WTC11 (cell line): ENCODE measurements around the gene FAM110A. TPM values are rescaled to one million over a fixed set of nuclear protein-coding genes. Genes with fewer than 3 reads are reported as not detected.
"Not testable (repeated sequence)": the region's sequence is repeated elsewhere in the genome, so short reads cannot be mapped to it uniquely, and the experiment has no call there.

Experiments
- ATAC-seq: fragments of 200-7000 bp; cut with Tn5 transposase; 2 replicates; pipeline ENCODE4 v1.10.0; 2021; ENCODE audit warnings: mild to moderate bottlenecking, moderate library complexity
- CTCF ChIA-PET: fragments of 300-600 bp; sonication (Branson Sonifier 250); formaldehyde crosslinking; loops from one replicate; lab custom pipeline; 2021; ENCODE audit warnings: antibody characterized with exemption; lab: Charles Lee
- POLR2A ChIA-PET: fragments of 350-600 bp; sonication (Branson Sonifier 250); formaldehyde crosslinking; loops from one replicate; lab custom pipeline; 2021; ENCODE audit warnings: antibody characterized with exemption; lab: Charles Lee
- DNase-seq: peaks from one replicate; pipeline ENCODE4 v3.0.0; 2021; ENCODE audit warnings: low spot score
- H3K27ac Mint-ChIP-seq: 2 replicates; pipeline ENCODE4 v1.8.0; 2021; ENCODE audit warnings: mixed read lengths
- H3K27me3 Mint-ChIP-seq: 2 replicates; pipeline ENCODE4 v1.8.0; 2021; ENCODE audit warnings: low read depth, mild to moderate bottlenecking, moderate library complexity, mixed read lengths
- H3K36me3 Mint-ChIP-seq: 2 replicates; pipeline ENCODE4 v1.8.0; 2021; ENCODE audit warnings: mixed read lengths
- H3K4me1 Mint-ChIP-seq: 2 replicates; pipeline ENCODE4 v1.8.0; 2022; ENCODE audit warnings: mixed read lengths
- H3K4me3 Mint-ChIP-seq: 2 replicates; pipeline ENCODE4 v1.8.0; 2021; ENCODE audit warnings: mild to moderate bottlenecking, moderate library complexity, mixed read lengths
- H3K9me3 Mint-ChIP-seq: 2 replicates; pipeline ENCODE4 v1.8.0; 2021; ENCODE audit warnings: mixed read lengths
- CBFB ChIP-seq: sonication (generic); formaldehyde crosslinking; IDR thresholded peaks from 2 replicates; pipeline ENCODE4 v1.8.1; 2022; ENCODE audit warnings: mild to moderate bottlenecking, low read depth, missing genetic modification reagents
- ESRRA ChIP-seq: sonication (generic); formaldehyde crosslinking; IDR thresholded peaks from 2 replicates; pipeline ENCODE4 v1.8.1; 2022; ENCODE audit warnings: mild to moderate bottlenecking, missing genetic modification reagents, borderline replicate concordance
- JUN ChIP-seq: sonication (generic); formaldehyde crosslinking; IDR thresholded peaks from 2 replicates; pipeline ENCODE4 v1.8.0; 2023; ENCODE audit warnings: mild to moderate bottlenecking, missing genetic modification reagents
- NR1H2 ChIP-seq: sonication (generic); formaldehyde crosslinking; IDR thresholded peaks from 2 replicates; pipeline ENCODE4 v1.9.0; 2021; ENCODE audit warnings: mild to moderate bottlenecking, moderate library complexity, missing genetic modification reagents
- NR3C1 ChIP-seq: sonication (generic); formaldehyde crosslinking; conservative IDR thresholded peaks from 2 replicates; pipeline ENCODE4 v1.8.1; 2023; ENCODE audit warnings: low read depth, mild to moderate bottlenecking, missing genetic modification reagents
- OVOL2 ChIP-seq: fragments of 250-450 bp; sonication (Bioruptor Pico); IDR thresholded peaks from 2 replicates; pipeline ENCODE4 v1.9.0; 2021; ENCODE audit warnings: mild to moderate bottlenecking, borderline replicate concordance
- RELA ChIP-seq: sonication (generic); formaldehyde crosslinking; IDR thresholded peaks from 2 replicates; pipeline ENCODE4 v1.8.1; 2022; ENCODE audit warnings: missing genetic modification reagents, mild to moderate bottlenecking, borderline replicate concordance
- SMAD3 ChIP-seq: sonication (generic); formaldehyde crosslinking; IDR thresholded peaks from 2 replicates; pipeline ENCODE4 v1.8.0; 2022; ENCODE audit warnings: missing genetic modification reagents, mild to moderate bottlenecking, borderline replicate concordance
- SOX15 ChIP-seq: fragments of 250-450 bp; sonication (Bioruptor Pico); IDR thresholded peaks from 2 replicates; pipeline ENCODE4 v1.9.0; 2021; ENCODE audit warnings: mild to moderate bottlenecking
- TP53 ChIP-seq: sonication (generic); formaldehyde crosslinking; IDR thresholded peaks from 2 replicates; pipeline ENCODE4 v1.8.1; 2023; ENCODE audit warnings: mild to moderate bottlenecking, missing genetic modification reagents
- ZNF263 ChIP-seq: sonication (generic); formaldehyde crosslinking; IDR thresholded peaks from 2 replicates; pipeline ENCODE4 v1.8.1; 2022; ENCODE audit warnings: low read depth, mild to moderate bottlenecking, moderate library complexity, missing genetic modification reagents
- ZNF396 ChIP-seq: fragments of 250-450 bp; sonication (Bioruptor Pico); IDR thresholded peaks from 2 replicates; pipeline ENCODE4 v1.8.0; 2021; ENCODE audit warnings: mild to moderate bottlenecking, moderate library complexity, borderline replicate concordance
- ZNF416 ChIP-seq: fragments of 250-450 bp; sonication (Bioruptor Pico); IDR thresholded peaks from 2 replicates; pipeline ENCODE4 v1.9.0; 2021; ENCODE audit warnings: mild to moderate bottlenecking, inconsistent platforms
- ZNF423 ChIP-seq: fragments of 250-450 bp; sonication (Bioruptor Pico); IDR thresholded peaks from 2 replicates; pipeline ENCODE4 v2.1.2; 2022; ENCODE audit warnings: mild to moderate bottlenecking, moderate library complexity
- ZNF671 ChIP-seq: fragments of 250-450 bp; sonication (Bioruptor Pico); IDR thresholded peaks from 2 replicates; pipeline ENCODE4 v1.8.0; 2021; ENCODE audit warnings: mild to moderate bottlenecking
- total RNA-seq: library from RNA; stranded (reverse); gene quantifications from 3 replicates; pipeline ENCODE4 v1.2.3, GENCODE V29; 2021
- TF ChIP-seq, protein P1 (sequence below): fragments of 250-450 bp; sonication (Bioruptor Pico); IDR thresholded peaks from 2 replicates; pipeline ENCODE4 v1.9.0; 2021; ENCODE audit warnings: mild to moderate bottlenecking
- TF ChIP-seq, protein P2 (sequence below): sonication (generic); formaldehyde crosslinking; IDR thresholded peaks from 2 replicates; pipeline ENCODE4 v1.8.0; 2022; ENCODE audit warnings: mild to moderate bottlenecking, missing genetic modification reagents
- TF ChIP-seq, protein P3 (sequence below): sonication (generic); formaldehyde crosslinking; conservative IDR thresholded peaks from 2 replicates; pipeline ENCODE4 v1.8.1; 2022; ENCODE audit warnings: mild to moderate bottlenecking, missing genetic modification reagents
- TF ChIP-seq, protein P4 (sequence below): sonication (generic); formaldehyde crosslinking; IDR thresholded peaks from 2 replicates; pipeline ENCODE4 v1.8.0; 2022; ENCODE audit warnings: mild to moderate bottlenecking, missing genetic modification reagents

The FAM110A gene
- total RNA-seq, 1 experiment from 2014 or later = 18.8 TPM

DNA sequence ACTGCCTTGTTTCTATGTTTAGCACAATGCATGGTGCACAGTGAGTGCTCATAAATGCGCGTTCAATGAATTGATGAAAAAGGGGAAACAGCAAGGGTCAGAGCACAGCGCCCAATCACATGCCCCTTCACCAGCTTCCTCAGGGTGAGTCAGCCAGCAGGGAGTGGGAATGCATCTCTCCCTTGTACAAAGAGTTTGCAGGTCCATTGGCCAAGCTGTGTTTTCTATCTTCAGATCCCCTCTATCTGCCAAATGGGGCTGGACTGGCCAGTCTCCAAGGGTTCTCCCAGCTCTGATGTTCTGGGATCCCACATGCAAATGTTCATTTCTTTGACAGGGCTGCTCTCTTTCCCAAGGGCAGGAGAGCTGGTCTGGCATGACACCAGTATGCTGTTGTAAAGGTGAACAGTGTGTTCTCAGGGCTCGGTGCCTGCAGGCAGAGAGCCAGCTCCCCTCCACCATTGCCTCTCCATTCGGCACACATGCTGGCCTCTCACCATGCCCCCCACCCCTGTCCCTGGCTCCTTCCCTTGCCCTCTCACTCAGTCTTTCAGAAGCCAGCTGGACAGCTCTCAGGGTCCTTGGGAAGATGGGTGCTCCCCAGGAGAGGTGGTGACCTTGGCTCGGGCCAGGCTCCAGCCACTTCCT lies 57.7 kb downstream of the FAM110A start (continued):
- TF ChIP-seq, protein P1, sequence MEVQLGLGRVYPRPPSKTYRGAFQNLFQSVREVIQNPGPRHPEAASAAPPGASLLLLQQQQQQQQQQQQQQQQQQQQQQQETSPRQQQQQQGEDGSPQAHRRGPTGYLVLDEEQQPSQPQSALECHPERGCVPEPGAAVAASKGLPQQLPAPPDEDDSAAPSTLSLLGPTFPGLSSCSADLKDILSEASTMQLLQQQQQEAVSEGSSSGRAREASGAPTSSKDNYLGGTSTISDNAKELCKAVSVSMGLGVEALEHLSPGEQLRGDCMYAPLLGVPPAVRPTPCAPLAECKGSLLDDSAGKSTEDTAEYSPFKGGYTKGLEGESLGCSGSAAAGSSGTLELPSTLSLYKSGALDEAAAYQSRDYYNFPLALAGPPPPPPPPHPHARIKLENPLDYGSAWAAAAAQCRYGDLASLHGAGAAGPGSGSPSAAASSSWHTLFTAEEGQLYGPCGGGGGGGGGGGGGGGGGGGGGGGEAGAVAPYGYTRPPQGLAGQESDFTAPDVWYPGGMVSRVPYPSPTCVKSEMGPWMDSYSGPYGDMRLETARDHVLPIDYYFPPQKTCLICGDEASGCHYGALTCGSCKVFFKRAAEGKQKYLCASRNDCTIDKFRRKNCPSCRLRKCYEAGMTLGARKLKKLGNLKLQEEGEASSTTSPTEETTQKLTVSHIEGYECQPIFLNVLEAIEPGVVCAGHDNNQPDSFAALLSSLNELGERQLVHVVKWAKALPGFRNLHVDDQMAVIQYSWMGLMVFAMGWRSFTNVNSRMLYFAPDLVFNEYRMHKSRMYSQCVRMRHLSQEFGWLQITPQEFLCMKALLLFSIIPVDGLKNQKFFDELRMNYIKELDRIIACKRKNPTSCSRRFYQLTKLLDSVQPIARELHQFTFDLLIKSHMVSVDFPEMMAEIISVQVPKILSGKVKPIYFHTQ (CRISPR knock-in tag) = no peak
- TF ChIP-seq, protein P2, sequence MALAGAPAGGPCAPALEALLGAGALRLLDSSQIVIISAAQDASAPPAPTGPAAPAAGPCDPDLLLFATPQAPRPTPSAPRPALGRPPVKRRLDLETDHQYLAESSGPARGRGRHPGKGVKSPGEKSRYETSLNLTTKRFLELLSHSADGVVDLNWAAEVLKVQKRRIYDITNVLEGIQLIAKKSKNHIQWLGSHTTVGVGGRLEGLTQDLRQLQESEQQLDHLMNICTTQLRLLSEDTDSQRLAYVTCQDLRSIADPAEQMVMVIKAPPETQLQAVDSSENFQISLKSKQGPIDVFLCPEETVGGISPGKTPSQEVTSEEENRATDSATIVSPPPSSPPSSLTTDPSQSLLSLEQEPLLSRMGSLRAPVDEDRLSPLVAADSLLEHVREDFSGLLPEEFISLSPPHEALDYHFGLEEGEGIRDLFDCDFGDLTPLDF (CRISPR knock-in tag) = no peak

DNA sequence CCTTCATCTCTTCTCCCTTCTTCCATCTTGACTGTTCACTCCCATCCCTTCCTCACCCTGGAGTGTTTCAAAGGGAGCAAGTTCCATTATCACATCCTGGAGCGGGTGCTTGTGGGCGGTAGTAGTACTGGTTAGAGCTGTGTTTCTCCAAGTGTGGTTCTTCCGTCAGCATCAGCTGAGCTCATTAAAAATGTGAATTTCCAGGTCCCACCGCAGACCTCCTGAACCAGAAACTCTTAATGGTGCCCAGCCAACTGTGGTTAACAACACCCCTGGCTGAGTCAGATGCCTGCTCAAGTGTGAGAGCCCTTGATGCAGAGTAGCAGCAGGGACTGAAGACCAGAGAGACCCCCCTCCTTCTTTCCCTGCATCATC lies 58.2 kb downstream of the FAM110A start:
- H3K9me3 Mint-ChIP-seq = peaks cover 8% of the 10 kb centered on the region
- no peaks in the 10 kb centered on the region for H3K36me3 Mint-ChIP-seq
- no peak for ATAC-seq
- DNase-seq = no peak
- TF ChIP-seq ESRRA (CRISPR knock-in tag) (no peak), RELA (CRISPR knock-in tag) (no peak), ZNF416 (no peak), JUN (CRISPR knock-in tag) (no peak), SMAD3 (CRISPR knock-in tag) (no peak), ZNF263 (CRISPR knock-in tag) (no peak), OVOL2 (no peak), TP53 (CRISPR knock-in tag) (no peak), NR3C1 (no peak), CBFB (CRISPR knock-in tag) (no peak), NR1H2 (CRISPR knock-in tag) (no peak), ZNF423 (no peak), SOX15 (no peak), ZNF671 (no peak), ZNF396 (CRISPR knock-in tag) (no peak)
- TF ChIP-seq, protein P1 (CRISPR knock-in tag) = no peak
- TF ChIP-seq, protein P3, sequence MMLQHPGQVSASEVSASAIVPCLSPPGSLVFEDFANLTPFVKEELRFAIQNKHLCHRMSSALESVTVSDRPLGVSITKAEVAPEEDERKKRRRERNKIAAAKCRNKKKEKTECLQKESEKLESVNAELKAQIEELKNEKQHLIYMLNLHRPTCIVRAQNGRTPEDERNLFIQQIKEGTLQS (CRISPR knock-in tag) = no peak
- TF ChIP-seq, protein P4, sequence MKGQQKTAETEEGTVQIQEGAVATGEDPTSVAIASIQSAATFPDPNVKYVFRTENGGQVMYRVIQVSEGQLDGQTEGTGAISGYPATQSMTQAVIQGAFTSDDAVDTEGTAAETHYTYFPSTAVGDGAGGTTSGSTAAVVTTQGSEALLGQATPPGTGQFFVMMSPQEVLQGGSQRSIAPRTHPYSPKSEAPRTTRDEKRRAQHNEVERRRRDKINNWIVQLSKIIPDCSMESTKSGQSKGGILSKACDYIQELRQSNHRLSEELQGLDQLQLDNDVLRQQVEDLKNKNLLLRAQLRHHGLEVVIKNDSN (CRISPR knock-in tag) = no peak
- ChIA-PET POLR2A (interaction anchor here (0.7 kb wide), 1 partner anchor 178 kb away, joined by 3 read pairs; no protein-coding TSS in a partner anchor), CTCF (no interaction called here)
- peaks cover 5% of the 10 kb centered on the region; the same call in 1 of the 2 replicates for H3K4me1 Mint-ChIP-seq
- no peak overlapping the region for H3K27ac Mint-ChIP-seq
- H3K27me3 Mint-ChIP-seq = peaks cover 5% of the 10 kb centered on the region
- no peak overlapping the region for H3K4me3 Mint-ChIP-seq

DNA sequence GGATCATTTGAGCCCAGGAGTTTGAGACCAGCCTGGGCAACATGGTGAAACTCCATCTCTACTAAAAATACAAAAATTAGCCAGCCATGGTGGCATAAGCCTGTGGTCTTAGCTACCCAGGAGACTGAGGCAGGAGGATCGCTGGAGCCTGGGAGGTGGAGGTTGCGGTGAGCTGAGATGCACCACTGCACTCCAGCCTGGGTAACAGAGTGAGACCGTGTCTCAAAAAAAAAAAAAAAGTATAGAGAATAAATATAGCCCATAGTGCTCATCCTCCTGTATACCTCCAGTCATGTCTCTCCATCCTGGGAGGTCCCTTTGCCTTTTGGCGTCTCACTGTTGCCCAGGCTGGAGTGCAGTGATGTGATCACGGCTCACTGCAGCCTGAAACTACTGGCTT lies 58.9 kb downstream of the FAM110A start:
- ATAC-seq, H3K4me1 Mint-ChIP-seq, H3K27ac Mint-ChIP-seq, DNase-seq, H3K4me3 Mint-ChIP-seq, H3K36me3 Mint-ChIP-seq, CTCF ChIA-PET, H3K27me3 Mint-ChIP-seq: not testable (repeated sequence)
- peaks cover 14% of the 10 kb centered on the region for H3K9me3 Mint-ChIP-seq
- POLR2A ChIA-PET = interaction anchor here (0.7 kb wide), 1 partner anchor 178 kb away, joined by 3 read pairs; no protein-coding TSS in a partner anchor
